Coronary artery (tissue), 2 donors: ENCODE results near the gene CA11.
"Not testable (repeated sequence)": the region's sequence is repeated elsewhere in the genome, so short reads cannot be mapped to it uniquely, and the experiment has no call there.

ENCODE experiments used
- DNase-seq: peaks from one replicate; pipeline ENCODE4 v3.0.0-alpha.2; 2017; ENCODE audit warnings: low spot score
- H3K27ac ChIP-seq, 2 donors: fragments of 200-600 bp; sonication (generic); one replicate each; pipeline ENCODE4 v1.5.1; 2016 to 2019
- H3K4me3 ChIP-seq: fragments of 200-600 bp; sonication (generic); 2 replicates; pipeline ENCODE4 v1.5.1; 2016; ENCODE audit warnings: mild to moderate bottlenecking, moderate library complexity
- CTCF ChIP-seq: fragments of 200-600 bp; sonication (generic); IDR thresholded peaks from one replicate; pipeline ENCODE4 v1.5.1; 2019; ENCODE audit warnings: antibody characterized with exemption

Gene CA11

GRCh38 chr19:48646001-48646721 lies at the start of gene CA11:
CA11 (minus strand) TSS chr19:48646187; CDS start chr19:48645632, 555 bp downstream.
- peak within 1 kb of the TSS; percentile 80 to 92 for H3K27ac ChIP-seq
- H3K4me3 ChIP-seq, result peak within 1 kb of the TSS; percentile 90

GRCh38 chr19:48693629-48694028 lies 47.6 kb upstream of the CA11 start:
- H3K4me3 ChIP-seq, DNase-seq, H3K27ac ChIP-seq: not testable (repeated sequence)

More at GRCh38 chr19:48646001-48646721, at the start of gene CA11:
- TF ChIP-seq CTCF, result peak; percentile 95
- peak; percentile 92 for DNase-seq

- Histone ChIP-seq H3K27ac (no peak overlapping the region), H3K4me3 (no peak overlapping the region)
- TF ChIP-seq CTCF, result no peak
- DNase-seq, result no peak
These were observed 43.5 kb upstream of the CA11 start for GRCh38 chr19:48689449-48689848.

- Histone ChIP-seq H3K27ac (no peak overlapping the region), H3K4me3 (no peak overlapping the region)
- DNase-seq, result no peak
- no peak for TF ChIP-seq CTCF
These were observed 41.8 kb upstream of the CA11 start for GRCh38 chr19:48687776-48688175.

- not testable (repeated sequence) for H3K27ac ChIP-seq, H3K4me3 ChIP-seq, DNase-seq
These were observed 40.6 kb upstream of the CA11 start for GRCh38 chr19:48686637-48687036.

- Histone ChIP-seq H3K4me3 (no peak overlapping the region), H3K27ac (no peak overlapping the region)
- TF ChIP-seq CTCF, result no peak
- DNase-seq, result no peak
These were observed 40.1 kb upstream of the CA11 start for GRCh38 chr19:48686088-48686487.

- H3K27ac ChIP-seq, result no peak overlapping the region
- TF ChIP-seq CTCF, result no peak
- no peak overlapping the region for H3K4me3 ChIP-seq
- DNase-seq, result no peak
These were observed 39.6 kb upstream of the CA11 start for GRCh38 chr19:48685583-48685982.

- Histone ChIP-seq H3K27ac (no peak overlapping the region), H3K4me3 (peak overlapping the region; percentile 26)
- no peak for DNase-seq
- TF ChIP-seq CTCF, result no peak
These were observed 37.4 kb upstream of the CA11 start for GRCh38 chr19:48683349-48683748.
